ENCODE data around the gene DENND5A. TPM values are rescaled to one million over a fixed set of nuclear protein-coding genes. Genes with fewer than 3 reads are reported as not detected.

DENND5A gene
- total and polyA plus RNA-seq, 2 donors (not counting 1 experiment from before 2014, with no cell fraction given): 41.3 to 66.5 TPM

DNA sequence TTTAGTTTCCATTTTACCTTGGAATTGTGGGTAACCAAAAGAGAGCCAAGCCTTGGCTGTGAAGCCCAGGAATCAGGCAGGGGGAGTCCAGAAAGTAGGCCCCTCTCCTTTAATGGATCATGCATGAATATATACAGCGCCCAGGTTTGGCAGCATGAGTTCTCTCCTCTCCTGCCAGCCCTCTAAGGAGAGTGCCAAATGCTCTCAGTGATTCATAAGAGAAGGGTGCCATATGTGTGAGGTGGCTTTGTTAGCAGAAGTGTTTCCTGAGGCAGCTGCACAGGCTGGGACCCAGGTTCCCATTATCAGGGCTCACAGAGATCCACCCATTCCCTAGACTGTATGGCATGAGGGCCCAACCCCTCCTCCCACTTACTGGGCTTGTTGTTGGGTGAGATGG is 121.4 kb downstream of the DENND5A start:
- H3K79me2 ChIP-seq (ENCODE audit: control insufficient read depth, insufficient read depth, low read length): no peaks in the 10 kb centered on the region
- no peak overlapping the region for H3K9ac ChIP-seq (ENCODE audit: low read length)
- no peak overlapping the region for H3K4me2 ChIP-seq (replicated peaks; ENCODE audit: low read depth, low read length, poor library complexity, severe bottlenecking)
- H2AFZ ChIP-seq (ENCODE audit: insufficient read depth, low read depth, low read length, poor library complexity, severe bottlenecking): no peak overlapping the region
- intact Hi-C loops (cut with micrococcal nuclease): no loop called here
- Mint-ChIP-seq H3K27ac (no peak overlapping the region), H3K4me1 (no peaks in the 10 kb centered on the region), H3K27me3 (no peaks in the 10 kb centered on the region), H3K4me3 (no peak overlapping the region), H3K9me3 (ENCODE audit: insufficient read depth) (no peaks in the 10 kb centered on the region)
- WGBS (ENCODE audit: insufficient coverage): no CpG with 5 or more reads among the region's 1 CpG
- ATAC-seq (ENCODE audit: low read depth): no peak
- H3K27me3 ChIP-seq (replicated peaks in 1 of 4; ENCODE audit: control extremely low read depth in 1 of 4, control insufficient read depth in 3 of 4, insufficient read depth in 4 of 4, low read length in 3 of 4): no peaks in the 10 kb centered on the region
- DNase-seq: no peak
- peaks cover 1 to 70% of the 10 kb centered on the region in 2 experiments for H3K36me3 ChIP-seq (replicated peaks in 1 of 2; ENCODE audit: control extremely low read depth in 1 of 2, control insufficient read depth in 1 of 2, extremely low read depth in 1 of 2, insufficient read depth in 2 of 2, low read length in 1 of 2)
- POLR2A ChIA-PET: no interaction called here
- no peaks in the 10 kb centered on the region for H3K9me3 ChIP-seq (ENCODE audit: control extremely low read depth in 1 of 3, control insufficient read depth in 2 of 3, insufficient read depth in 1 of 3, low read length in 2 of 3)
- H3K27ac ChIP-seq (ENCODE audit: low read length in 2 of 2): no peak overlapping the region
- TF ChIP-seq EZH2 (IDR thresholded peaks at IDR 0.05; ENCODE audit: borderline replicate concordance, insufficient read depth, low read depth, low read length, poor library complexity, severe bottlenecking): no peak
- TF ChIP-seq CTCF (IDR thresholded peaks at IDR 0.05): no peak
- H4K20me1 ChIP-seq (ENCODE audit: control insufficient read depth, insufficient read depth, low read length, poor library complexity, severe bottlenecking): no peaks in the 10 kb centered on the region
- H3K4me3 ChIP-seq (ENCODE audit: control extremely low read depth in 1 of 5, extremely low read depth in 1 of 5, insufficient read depth in 1 of 5, low read depth in 2 of 5, low read length in 4 of 5): no peak overlapping the region
- CTCF ChIA-PET: interaction anchor here (1.3 kb wide), 1 partner anchor 879 kb away, joined by 3 read pairs; the partner anchor contains the start of gene LMO1
- H3K4me1 ChIP-seq (ENCODE audit: control insufficient read depth in 2 of 2, insufficient read depth in 2 of 2, low read length in 2 of 2): no peaks in the 10 kb centered on the region

DNA sequence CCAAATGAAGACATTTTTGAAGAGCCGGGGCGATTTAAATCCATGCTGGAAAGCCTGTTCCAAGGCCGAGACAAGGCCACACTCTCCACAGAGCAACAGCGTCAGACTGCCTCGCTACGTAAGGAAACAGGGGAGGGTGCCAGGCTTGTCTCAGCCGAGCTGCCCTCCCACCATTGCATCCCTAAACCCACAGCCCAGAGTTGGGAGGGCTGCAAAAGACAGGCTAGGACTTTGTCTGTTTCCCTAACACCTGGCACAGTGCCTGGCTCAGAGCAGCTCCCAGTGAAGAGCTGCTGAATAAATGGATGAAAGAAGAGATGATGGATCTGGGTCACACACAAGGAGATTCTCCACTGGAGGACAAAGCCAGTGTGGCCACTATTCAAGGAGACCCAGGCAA is 122.4 kb downstream of the DENND5A start:
- WGBS (ENCODE audit: insufficient coverage): 92% methylated on average over 7 of the region's 7 CpGs
- H3K27me3 ChIP-seq (replicated peaks in 1 of 4; ENCODE audit: control extremely low read depth in 1 of 4, control insufficient read depth in 3 of 4, insufficient read depth in 4 of 4, low read length in 3 of 4): no peaks in the 10 kb centered on the region
- H3K36me3 ChIP-seq (replicated peaks in 1 of 2; ENCODE audit: control extremely low read depth in 1 of 2, control insufficient read depth in 1 of 2, extremely low read depth in 1 of 2, insufficient read depth in 2 of 2, low read length in 1 of 2): peaks cover 1 to 63% of the 10 kb centered on the region in 2 experiments
- H3K9me3 Mint-ChIP-seq (ENCODE audit: insufficient read depth): no peaks in the 10 kb centered on the region
- no peaks in the 10 kb centered on the region for H3K4me1 ChIP-seq (ENCODE audit: control insufficient read depth in 2 of 2, insufficient read depth in 2 of 2, low read length in 2 of 2)
- no peaks in the 10 kb centered on the region for H3K79me2 ChIP-seq (ENCODE audit: control insufficient read depth, insufficient read depth, low read length)
- intact Hi-C loops (cut with micrococcal nuclease): no loop called here
- TF ChIP-seq CTCF (IDR thresholded peaks at IDR 0.05): no peak
- no peak for TF ChIP-seq EZH2 (IDR thresholded peaks at IDR 0.05; ENCODE audit: borderline replicate concordance, insufficient read depth, low read depth, low read length, poor library complexity, severe bottlenecking)
- POLR2A ChIA-PET: no interaction called here
- ATAC-seq (ENCODE audit: low read depth) (no peak), DNase-seq (no peak)
- H4K20me1 ChIP-seq (ENCODE audit: control insufficient read depth, insufficient read depth, low read length, poor library complexity, severe bottlenecking): no peaks in the 10 kb centered on the region
- H3K27me3 Mint-ChIP-seq: no peaks in the 10 kb centered on the region
- H3K4me1 Mint-ChIP-seq: peaks cover 2% of the 10 kb centered on the region
- H3K27ac ChIP-seq (ENCODE audit: low read length in 2 of 2): no peak overlapping the region
- no peak overlapping the region for H3K4me3 ChIP-seq (ENCODE audit: control extremely low read depth in 1 of 5, extremely low read depth in 1 of 5, insufficient read depth in 1 of 5, low read depth in 2 of 5, low read length in 4 of 5)
- H3K27ac Mint-ChIP-seq: no peak overlapping the region
- H3K4me2 ChIP-seq (replicated peaks; ENCODE audit: low read depth, low read length, poor library complexity, severe bottlenecking): no peak overlapping the region
- H2AFZ ChIP-seq (ENCODE audit: insufficient read depth, low read depth, low read length, poor library complexity, severe bottlenecking): no peak overlapping the region
- CTCF ChIA-PET: no interaction called here
- no peak overlapping the region for H3K9ac ChIP-seq (ENCODE audit: low read length)
- no peak overlapping the region for H3K4me3 Mint-ChIP-seq
- H3K9me3 ChIP-seq (ENCODE audit: control extremely low read depth in 1 of 3, control insufficient read depth in 2 of 3, insufficient read depth in 1 of 3, low read length in 2 of 3): no peaks in the 10 kb centered on the region
